ENCODE results near the gene PBX4. TPM values are rescaled to one million over a fixed set of nuclear protein-coding genes. Genes with fewer than 3 reads are reported as not detected.

The PBX4 gene
- total RNA-seq, 4 donors from 2014 or later = 0.42 to 4.5 (median 0.68) TPM

DNA sequence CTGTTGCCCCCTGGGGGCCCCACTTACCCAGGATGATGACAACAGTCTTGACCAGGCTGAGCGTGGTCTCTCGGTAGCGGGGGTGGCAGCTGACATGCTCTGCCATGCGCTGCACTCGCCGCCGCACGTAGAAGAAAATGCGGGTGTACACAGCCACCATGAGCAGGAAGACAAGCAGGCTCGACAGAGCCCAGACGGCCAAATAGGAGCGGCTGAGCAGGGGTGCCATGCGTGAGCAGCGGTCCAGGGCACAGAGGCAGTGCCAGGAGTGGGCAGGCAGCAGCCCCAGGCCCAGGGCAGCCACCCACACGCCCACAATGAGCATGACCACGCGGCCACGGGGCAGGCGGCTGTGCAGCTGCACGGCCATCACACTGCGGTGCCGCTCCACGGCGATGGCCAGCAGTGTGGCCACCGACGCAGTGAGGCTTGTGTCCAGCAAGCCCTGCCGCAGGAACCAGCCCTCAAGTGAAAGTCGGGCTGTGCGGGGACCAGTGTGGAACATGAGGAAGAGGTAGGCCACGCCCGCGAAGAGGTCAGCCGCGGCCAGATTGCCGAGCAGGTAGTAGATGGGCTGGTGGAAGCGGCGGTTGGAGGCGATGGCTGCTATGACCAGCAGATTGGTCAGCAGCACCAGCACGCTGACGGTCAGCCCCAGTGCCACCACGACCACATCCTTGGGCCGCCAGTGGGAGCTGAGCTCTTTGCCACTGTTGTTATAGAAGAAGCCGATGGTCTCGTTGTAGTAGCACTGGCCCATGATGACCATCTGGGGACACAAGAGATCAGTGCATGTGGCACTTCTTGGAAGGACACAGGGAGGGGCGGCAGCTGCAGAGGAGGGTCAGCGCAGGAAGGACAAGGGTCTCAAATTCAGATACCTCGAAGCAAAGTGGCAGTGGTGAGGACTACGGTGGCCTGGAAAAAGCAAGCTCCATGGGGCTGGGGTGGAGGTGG, 8.3 kb upstream of the PBX4 start:
- Histone ChIP-seq H3K4me1 (peaks cover 0 to 19% (median 13%) of the 10 kb centered on the region in 3 donors), H3K27ac (no peak overlapping the region), H3K36me3 (no peaks in the 10 kb centered on the region), H3K9me3 (no peaks in the 10 kb centered on the region), H3K27me3 (peaks cover 30% of the 10 kb centered on the region), H3K4me3 (no peak overlapping the region)
- TF ChIP-seq POLR2AphosphoS5 (IDR thresholded peaks at IDR 0.05) = no peak
- TF ChIP-seq EP300 (IDR thresholded peaks at IDR 0.05) = no peak
- TF ChIP-seq, protein P1, sequence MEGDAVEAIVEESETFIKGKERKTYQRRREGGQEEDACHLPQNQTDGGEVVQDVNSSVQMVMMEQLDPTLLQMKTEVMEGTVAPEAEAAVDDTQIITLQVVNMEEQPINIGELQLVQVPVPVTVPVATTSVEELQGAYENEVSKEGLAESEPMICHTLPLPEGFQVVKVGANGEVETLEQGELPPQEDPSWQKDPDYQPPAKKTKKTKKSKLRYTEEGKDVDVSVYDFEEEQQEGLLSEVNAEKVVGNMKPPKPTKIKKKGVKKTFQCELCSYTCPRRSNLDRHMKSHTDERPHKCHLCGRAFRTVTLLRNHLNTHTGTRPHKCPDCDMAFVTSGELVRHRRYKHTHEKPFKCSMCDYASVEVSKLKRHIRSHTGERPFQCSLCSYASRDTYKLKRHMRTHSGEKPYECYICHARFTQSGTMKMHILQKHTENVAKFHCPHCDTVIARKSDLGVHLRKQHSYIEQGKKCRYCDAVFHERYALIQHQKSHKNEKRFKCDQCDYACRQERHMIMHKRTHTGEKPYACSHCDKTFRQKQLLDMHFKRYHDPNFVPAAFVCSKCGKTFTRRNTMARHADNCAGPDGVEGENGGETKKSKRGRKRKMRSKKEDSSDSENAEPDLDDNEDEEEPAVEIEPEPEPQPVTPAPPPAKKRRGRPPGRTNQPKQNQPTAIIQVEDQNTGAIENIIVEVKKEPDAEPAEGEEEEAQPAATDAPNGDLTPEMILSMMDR (IDR thresholded peaks at IDR 0.05) = no peak
- TF ChIP-seq POLR2A (IDR thresholded peaks at IDR 0.05) = no peak
- WGBS, 2 donors (ENCODE audit: low coverage in 1 of 2) = 87 to 100% methylated on average over 1 to 9 of the region's 48 CpGs
- no peak for ATAC-seq

DNA sequence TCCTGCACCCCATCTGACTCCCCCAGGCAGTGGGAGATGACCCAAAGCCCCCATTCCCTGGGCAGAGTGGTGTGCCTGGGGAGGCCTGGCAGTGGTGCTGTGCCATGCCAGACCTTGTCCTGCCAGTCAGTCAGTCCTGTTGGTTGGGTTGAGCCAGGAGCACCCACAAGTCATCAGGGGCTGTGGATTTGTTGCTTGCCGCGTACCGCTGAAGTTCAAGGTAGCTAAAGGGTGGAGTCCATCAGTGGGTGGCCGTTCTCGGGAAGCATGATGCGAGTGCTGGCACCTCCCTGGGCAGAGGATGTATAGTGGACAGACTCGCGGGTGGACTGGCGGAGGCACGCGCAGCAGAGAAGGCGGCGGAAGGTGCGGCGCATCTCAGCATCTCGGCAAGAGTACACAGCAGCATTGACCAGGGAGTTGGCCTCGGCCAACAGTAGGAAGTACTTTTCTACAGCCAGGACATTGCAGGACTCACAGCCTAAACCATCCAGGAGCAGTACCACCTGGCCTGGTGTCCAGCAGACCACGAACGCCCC, 5.6 kb upstream of the PBX4 start:
- no CpG with 5 or more reads among the region's 19 CpGs for WGBS, 2 donors (ENCODE audit: low coverage in 1 of 2)
- H3K4me3 ChIP-seq = no peak overlapping the region
- TF ChIP-seq POLR2A (IDR thresholded peaks at IDR 0.05) (no peak), EP300 (IDR thresholded peaks at IDR 0.05) (no peak), POLR2AphosphoS5 (IDR thresholded peaks at IDR 0.05) (no peak)
- TF ChIP-seq, protein P1 (IDR thresholded peaks at IDR 0.05) = no peak
- H3K36me3 ChIP-seq = no peaks in the 10 kb centered on the region
- no peak overlapping the region for H3K27ac ChIP-seq
- no peaks in the 10 kb centered on the region for H3K9me3 ChIP-seq
- H3K4me1 ChIP-seq = peaks cover 0 to 21% (median 13%) of the 10 kb centered on the region in 3 donors
- ATAC-seq = no peak
- peaks cover 30% of the 10 kb centered on the region for H3K27me3 ChIP-seq

DNA sequence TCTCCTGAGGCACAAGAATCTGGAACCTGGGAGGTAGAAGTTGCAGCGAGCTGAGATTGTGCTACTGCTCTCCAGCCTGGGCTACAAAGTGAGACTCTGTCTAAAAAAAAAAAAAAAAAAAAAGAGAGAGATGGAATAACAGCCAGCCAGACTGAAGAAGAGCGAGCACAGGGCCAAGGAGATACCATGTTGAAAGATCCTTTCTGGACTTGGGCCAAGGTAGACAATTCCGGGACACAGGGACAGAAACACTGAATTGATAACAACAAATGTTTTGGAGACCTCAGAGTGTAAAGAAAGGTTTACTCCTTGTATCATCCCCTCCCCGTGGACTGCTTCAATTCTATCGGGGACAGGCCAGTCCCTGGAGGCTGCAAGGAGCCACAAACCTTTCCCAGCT, 4.9 kb upstream of the PBX4 start:
- H3K27ac ChIP-seq = no peak overlapping the region
- no peaks in the 10 kb centered on the region for H3K9me3 ChIP-seq
- 79 to 89% methylated on average over 3 to 5 of the region's 5 CpGs for WGBS, 2 donors (ENCODE audit: low coverage in 1 of 2)
- TF ChIP-seq, protein P1 (IDR thresholded peaks at IDR 0.05) = no peak
- TF ChIP-seq EP300 (IDR thresholded peaks at IDR 0.05) (no peak), POLR2A (IDR thresholded peaks at IDR 0.05) (no peak), POLR2AphosphoS5 (IDR thresholded peaks at IDR 0.05) (no peak)
- ATAC-seq = no peak
- H3K4me1 ChIP-seq = peaks cover 0 to 22% (median 10%) of the 10 kb centered on the region in 3 donors
- peaks cover 30% of the 10 kb centered on the region for H3K27me3 ChIP-seq
- H3K36me3 ChIP-seq = no peaks in the 10 kb centered on the region
- no peak overlapping the region for H3K4me3 ChIP-seq

DNA sequence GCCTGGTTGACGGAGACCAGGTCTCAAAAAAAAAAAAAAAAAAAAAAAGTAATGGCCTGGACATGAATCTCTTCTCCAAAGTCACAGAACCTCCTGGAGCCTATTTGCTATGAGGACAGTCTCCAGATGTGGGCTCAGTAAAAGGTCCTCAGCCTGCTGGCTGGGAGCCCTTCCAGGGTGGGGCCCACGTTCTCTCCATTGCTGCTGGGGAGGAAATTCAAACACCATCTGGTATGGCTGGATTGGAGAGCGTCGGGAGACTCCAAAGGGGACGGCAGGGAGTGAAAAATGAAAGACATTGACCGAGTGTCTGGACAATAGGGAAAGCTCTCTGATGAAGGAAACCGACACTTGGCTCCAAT, 1.3 kb upstream of the PBX4 start:
- WGBS, 2 donors (ENCODE audit: low coverage in 1 of 2) = 62 to 73% methylated on average over 5 to 6 of the region's 7 CpGs
- no peaks in the 10 kb centered on the region for H3K36me3 ChIP-seq
- H3K27ac ChIP-seq = no peak overlapping the region
- no peak for ATAC-seq
- peaks cover 42% of the 10 kb centered on the region for H3K27me3 ChIP-seq
- no peak overlapping the region for H3K4me3 ChIP-seq
- no peaks in the 10 kb centered on the region for H3K9me3 ChIP-seq
- H3K4me1 ChIP-seq = peaks cover 0 to 15% (median 0%) of the 10 kb centered on the region in 3 donors
- TF ChIP-seq, protein P1 (IDR thresholded peaks at IDR 0.05) = no peak
- no peak for TF ChIP-seq POLR2A (IDR thresholded peaks at IDR 0.05)
- TF ChIP-seq EP300 (IDR thresholded peaks at IDR 0.05) = no peak
- no peak for TF ChIP-seq POLR2AphosphoS5 (IDR thresholded peaks at IDR 0.05)

Measured in gastroesophageal sphincter (tissue), 4 donors.